ENCODE results near the gene RAB40C. TPM values are rescaled to one million over a fixed set of nuclear protein-coding genes. Genes with fewer than 3 reads are reported as not detected.

The RAB40C gene
- total RNA-seq, 5 donors from 2014 or later (not counting 1 experiment from before 2014, with no cell fraction given): 14.1 to 28.0 (median 24.4) TPM

DNA sequence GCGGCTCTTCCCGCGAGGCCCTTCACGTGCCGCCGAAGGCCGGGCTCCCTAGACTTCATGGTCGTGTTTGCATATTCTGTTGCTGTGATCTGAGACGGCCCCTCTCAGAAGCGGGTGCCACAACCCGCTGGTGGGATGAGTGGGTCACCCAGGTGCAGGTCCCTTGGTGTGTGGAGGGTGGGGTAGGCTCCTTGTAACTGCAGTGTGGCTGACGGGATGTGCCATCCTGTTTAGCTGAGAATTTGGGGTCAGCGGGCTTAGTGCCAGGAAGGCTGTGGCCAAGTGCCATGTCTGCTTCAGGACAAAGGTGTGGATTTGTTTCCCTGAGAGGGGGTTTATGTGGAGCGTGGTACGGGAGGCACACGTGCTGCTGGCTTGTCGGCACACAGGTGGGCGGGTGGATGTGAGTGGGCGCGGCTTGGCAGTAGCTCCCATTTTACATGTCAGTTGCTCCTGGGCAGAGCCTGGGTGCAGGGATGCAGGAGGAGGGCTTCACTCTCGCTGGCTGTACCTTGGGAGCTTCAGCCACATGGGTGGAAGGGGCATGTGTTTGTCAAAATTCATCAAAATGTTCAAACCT is 31.8 kb downstream of the RAB40C start:
- H3K9me3 ChIP-seq: no peaks in the 10 kb centered on the region
- Mint-ChIP-seq H3K27me3 (no peaks in the 10 kb centered on the region), H3K27ac (no peak overlapping the region), H3K9me3 (no peaks in the 10 kb centered on the region), H3K36me3 (no peaks in the 10 kb centered on the region), H3K4me1 (no peaks in the 10 kb centered on the region), H3K4me3 (no peak overlapping the region)
- H3K27ac ChIP-seq (ENCODE audit: low read length): no peak overlapping the region
- ATAC-seq (replicated peaks in 1 of 4) (no peak), DNase-seq (no peak)
- WGBS (ENCODE audit: insufficient coverage): 93% methylated on average over 20 of the region's 21 CpGs
- H3K27me3 ChIP-seq (replicated peaks in 1 of 2; ENCODE audit: control insufficient read depth in 2 of 2, extremely low read depth in 1 of 2, insufficient read depth in 2 of 2, low read length in 1 of 2): no peaks in the 10 kb centered on the region
- no peaks in the 10 kb centered on the region for H3K4me1 ChIP-seq (ENCODE audit: control insufficient read depth in 1 of 2, extremely low read depth in 1 of 2, insufficient read depth in 2 of 2, low read length in 2 of 2)
- POLR2A ChIA-PET: no interaction called here
- CTCF ChIA-PET: no interaction called here
- no peak overlapping the region for H3K4me3 ChIP-seq (ENCODE audit: control insufficient read depth in 1 of 2, extremely low read depth in 1 of 2, low read length in 1 of 2)
- peaks cover 11 to 22% of the 10 kb centered on the region in 2 donors for H3K36me3 ChIP-seq (ENCODE audit: control insufficient read depth in 2 of 2, extremely low read depth in 1 of 2, insufficient read depth in 1 of 2, low read length in 1 of 2)

DNA sequence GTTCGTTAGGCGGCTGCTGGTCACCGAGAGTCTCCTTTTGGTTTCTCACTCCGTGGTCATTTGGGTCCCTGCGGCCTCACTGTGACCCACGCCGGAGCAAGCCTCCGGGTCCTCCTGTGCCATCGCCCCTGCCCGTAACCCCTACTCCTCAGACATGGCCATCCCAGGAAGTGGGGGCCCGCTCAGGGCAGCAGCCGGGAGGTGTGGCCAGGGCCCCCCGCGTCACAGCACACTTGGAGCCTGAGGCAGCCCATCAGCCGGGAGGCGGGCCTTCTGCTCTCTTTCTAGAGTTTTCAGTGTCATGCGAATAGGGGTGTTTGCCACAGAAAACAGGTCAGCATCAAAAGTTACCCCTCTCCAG is 33.0 kb downstream of the RAB40C start:
- ChIA-PET CTCF (no interaction called here), POLR2A (no interaction called here)

DNA sequence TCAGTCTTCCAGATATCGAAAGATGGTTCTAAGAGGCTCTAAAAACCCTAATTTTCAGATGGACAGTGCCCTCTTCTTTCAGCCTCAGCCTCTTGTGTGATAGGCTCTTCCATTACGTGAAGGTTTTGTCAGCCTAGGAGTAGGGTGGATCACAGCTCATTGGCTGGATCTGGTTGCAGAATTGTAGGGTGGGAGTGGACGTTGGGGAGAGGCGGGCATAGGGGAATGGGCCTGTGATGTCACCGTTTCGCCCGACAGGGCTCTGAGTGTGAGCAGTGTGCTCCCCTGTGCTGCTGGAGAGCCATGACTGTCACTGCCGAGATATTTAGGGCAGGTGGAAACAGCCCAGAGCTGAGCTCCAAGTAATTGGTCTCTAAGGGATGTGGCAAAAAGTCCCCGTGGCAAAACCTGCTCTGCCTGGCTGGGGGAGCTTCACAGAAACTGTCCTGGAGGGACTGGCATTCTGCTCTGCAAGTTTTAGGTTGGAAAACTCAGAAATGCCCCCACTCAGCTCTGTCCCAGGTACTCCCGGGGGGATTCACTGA is 34.7 kb downstream of the RAB40C start:
- H3K27me3 ChIP-seq (replicated peaks in 1 of 2; ENCODE audit: control insufficient read depth in 2 of 2, extremely low read depth in 1 of 2, insufficient read depth in 2 of 2, low read length in 1 of 2): no peaks in the 10 kb centered on the region
- no peak overlapping the region for H3K27ac ChIP-seq (ENCODE audit: low read length)
- ATAC-seq (replicated peaks in 1 of 4) (no peak), DNase-seq (no peak)
- 95% methylated on average over 9 of the region's 10 CpGs for WGBS (ENCODE audit: insufficient coverage)
- no peaks in the 10 kb centered on the region for H3K9me3 ChIP-seq
- Mint-ChIP-seq H3K27me3 (no peaks in the 10 kb centered on the region), H3K4me1 (no peaks in the 10 kb centered on the region), H3K27ac (no peak overlapping the region), H3K36me3 (no peaks in the 10 kb centered on the region), H3K4me3 (no peak overlapping the region), H3K9me3 (no peaks in the 10 kb centered on the region)
- no peaks in the 10 kb centered on the region for H3K4me1 ChIP-seq (ENCODE audit: control insufficient read depth in 1 of 2, extremely low read depth in 1 of 2, insufficient read depth in 2 of 2, low read length in 2 of 2)
- no peak overlapping the region for H3K4me3 ChIP-seq (ENCODE audit: control insufficient read depth in 1 of 2, extremely low read depth in 1 of 2, low read length in 1 of 2)
- peaks cover 12 to 22% of the 10 kb centered on the region in 2 donors for H3K36me3 ChIP-seq (ENCODE audit: control insufficient read depth in 2 of 2, extremely low read depth in 1 of 2, insufficient read depth in 1 of 2, low read length in 1 of 2)
- ChIA-PET POLR2A (no interaction called here), CTCF (no interaction called here)

More for the DNA sequence above, 33.0 kb downstream of the RAB40C start:
- ATAC-seq (replicated peaks in 1 of 4): no peak
- H3K4me1 ChIP-seq (ENCODE audit: control insufficient read depth in 1 of 2, extremely low read depth in 1 of 2, insufficient read depth in 2 of 2, low read length in 2 of 2): no peaks in the 10 kb centered on the region
- DNase-seq: no peak
- no peak overlapping the region for H3K4me3 Mint-ChIP-seq
- peaks cover 12 to 22% of the 10 kb centered on the region in 2 donors for H3K36me3 ChIP-seq (ENCODE audit: control insufficient read depth in 2 of 2, extremely low read depth in 1 of 2, insufficient read depth in 1 of 2, low read length in 1 of 2)
- H3K4me3 ChIP-seq (ENCODE audit: control insufficient read depth in 1 of 2, extremely low read depth in 1 of 2, low read length in 1 of 2): no peak overlapping the region
- H3K9me3 Mint-ChIP-seq: no peaks in the 10 kb centered on the region
- H3K27me3 Mint-ChIP-seq: no peaks in the 10 kb centered on the region
- H3K27ac Mint-ChIP-seq: no peak overlapping the region
- H3K9me3 ChIP-seq: no peaks in the 10 kb centered on the region
- no peaks in the 10 kb centered on the region for H3K4me1 Mint-ChIP-seq
- no peaks in the 10 kb centered on the region for H3K27me3 ChIP-seq (replicated peaks in 1 of 2; ENCODE audit: control insufficient read depth in 2 of 2, extremely low read depth in 1 of 2, insufficient read depth in 2 of 2, low read length in 1 of 2)
- H3K36me3 Mint-ChIP-seq: no peaks in the 10 kb centered on the region
- 94% methylated on average over 15 of the region's 17 CpGs for WGBS (ENCODE audit: insufficient coverage)
- no peak overlapping the region for H3K27ac ChIP-seq (ENCODE audit: low read length)

DNA sequence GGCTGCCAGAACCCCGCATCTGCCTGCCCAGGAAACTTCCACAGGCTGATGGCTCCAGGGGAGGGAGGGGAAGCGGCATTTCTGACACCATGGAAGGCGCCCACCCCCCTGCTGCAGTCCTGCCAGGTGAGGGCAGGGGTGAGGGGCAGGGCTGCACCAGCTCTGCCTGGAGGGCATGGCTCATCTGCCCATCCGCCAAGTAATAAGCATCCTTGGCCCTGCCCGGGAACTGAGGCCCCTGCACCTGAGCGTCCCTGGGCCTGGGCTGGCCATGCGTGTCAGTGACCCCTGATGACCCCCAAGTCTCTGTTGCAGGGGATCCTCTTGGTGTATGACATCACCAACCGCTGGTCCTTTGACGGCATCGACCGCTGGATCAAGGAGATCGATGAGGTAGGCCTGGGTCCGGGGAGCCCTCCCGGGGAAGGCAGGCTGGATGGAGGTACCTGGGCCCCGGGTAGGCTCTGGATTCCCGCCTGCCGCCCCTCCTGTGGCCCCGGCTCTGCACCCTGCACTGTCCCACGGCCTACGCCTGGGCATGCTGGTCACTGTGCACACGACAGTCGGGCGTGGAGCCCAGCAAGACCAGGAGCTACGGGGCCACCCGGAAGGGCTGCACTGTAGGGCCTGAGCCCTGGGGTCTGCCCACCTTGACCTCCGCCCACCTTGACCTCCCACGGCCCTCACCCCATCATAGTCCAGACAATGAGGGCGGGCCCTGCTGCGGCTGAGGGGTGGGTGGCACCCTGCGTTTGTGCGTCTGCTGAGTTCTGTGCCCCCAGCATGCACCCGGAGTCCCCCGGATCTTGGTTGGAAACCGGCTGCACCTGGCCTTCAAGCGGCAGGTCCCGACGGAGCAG is 35.5 kb downstream of the RAB40C start:
- Histone ChIP-seq H3K27ac (ENCODE audit: low read length) (no peak overlapping the region), H3K4me1 (ENCODE audit: control insufficient read depth in 1 of 2, extremely low read depth in 1 of 2, insufficient read depth in 2 of 2, low read length in 2 of 2) (no peaks in the 10 kb centered on the region), H3K27me3 (replicated peaks in 1 of 2; ENCODE audit: control insufficient read depth in 2 of 2, extremely low read depth in 1 of 2, insufficient read depth in 2 of 2, low read length in 1 of 2) (no peaks in the 10 kb centered on the region), H3K36me3 (ENCODE audit: control insufficient read depth in 2 of 2, extremely low read depth in 1 of 2, insufficient read depth in 1 of 2, low read length in 1 of 2) (peaks cover 12 to 22% of the 10 kb centered on the region in 2 donors), H3K9me3 (no peaks in the 10 kb centered on the region), H3K4me3 (ENCODE audit: control insufficient read depth in 1 of 2, extremely low read depth in 1 of 2, low read length in 1 of 2) (no peak overlapping the region)
- Mint-ChIP-seq H3K4me1 (no peaks in the 10 kb centered on the region), H3K27me3 (no peaks in the 10 kb centered on the region), H3K4me3 (no peak overlapping the region), H3K36me3 (no peaks in the 10 kb centered on the region), H3K9me3 (no peaks in the 10 kb centered on the region), H3K27ac (no peak overlapping the region)
- ATAC-seq (replicated peaks in 1 of 4): no peak
- CTCF ChIA-PET: no interaction called here
- no peak for DNase-seq
- POLR2A ChIA-PET: no interaction called here
- whole genome bisulfite sequencing (ENCODE audit: insufficient coverage): 94% methylated on average over 33 of the region's 37 CpGs

DNA sequence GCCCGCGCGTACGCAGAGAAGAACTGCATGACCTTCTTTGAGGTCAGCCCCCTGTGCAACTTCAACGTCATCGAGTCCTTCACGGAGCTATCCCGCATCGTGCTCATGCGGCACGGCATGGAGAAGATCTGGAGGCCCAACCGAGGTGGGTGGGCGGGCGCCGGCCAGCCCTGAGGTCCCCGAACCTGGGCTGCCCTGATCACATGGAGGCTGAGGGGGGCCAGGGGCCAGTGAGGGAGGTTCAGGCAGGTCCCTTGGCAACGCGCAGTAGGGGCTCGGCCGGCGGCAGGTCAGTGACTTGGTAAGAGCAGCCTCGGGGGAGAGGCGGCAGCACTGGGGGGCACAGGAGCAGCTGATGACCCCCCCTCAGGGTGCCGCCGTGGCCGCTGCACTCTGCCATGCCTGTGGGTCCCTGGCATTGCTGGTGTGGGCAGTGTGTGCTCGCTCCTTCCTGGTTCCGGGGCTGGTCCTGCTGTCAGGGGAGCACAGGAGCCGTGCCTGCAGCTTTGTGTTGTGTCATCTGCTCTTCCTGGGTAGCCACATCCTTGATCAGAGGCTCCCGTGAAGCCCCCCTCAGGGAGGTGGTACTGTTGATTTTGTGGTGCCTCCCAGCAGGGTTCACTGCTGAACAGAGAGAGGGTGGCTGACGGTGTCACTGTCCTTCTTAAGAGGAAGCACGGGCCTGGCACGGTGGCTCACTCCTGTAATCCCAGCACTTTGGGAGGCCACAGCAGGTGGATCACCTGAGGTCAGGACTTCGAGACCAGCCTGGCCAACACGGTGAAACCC is 36.3 kb downstream of the RAB40C start:
- H3K9me3 ChIP-seq: no peaks in the 10 kb centered on the region
- ATAC-seq (replicated peaks in 1 of 4): no peak
- H3K27me3 ChIP-seq (replicated peaks in 1 of 2; ENCODE audit: control insufficient read depth in 2 of 2, extremely low read depth in 1 of 2, insufficient read depth in 2 of 2, low read length in 1 of 2): no peaks in the 10 kb centered on the region
- Mint-ChIP-seq H3K4me3 (no peak overlapping the region), H3K36me3 (no peaks in the 10 kb centered on the region), H3K4me1 (no peaks in the 10 kb centered on the region), H3K9me3 (no peaks in the 10 kb centered on the region), H3K27me3 (no peaks in the 10 kb centered on the region), H3K27ac (no peak overlapping the region)
- H3K4me1 ChIP-seq (ENCODE audit: control insufficient read depth in 1 of 2, extremely low read depth in 1 of 2, insufficient read depth in 2 of 2, low read length in 2 of 2): peaks cover 0 to 4% of the 10 kb centered on the region in 2 experiments
- H3K36me3 ChIP-seq (ENCODE audit: control insufficient read depth in 2 of 2, extremely low read depth in 1 of 2, insufficient read depth in 1 of 2, low read length in 1 of 2): peaks cover 12 to 22% of the 10 kb centered on the region in 2 donors
- no peak overlapping the region for H3K27ac ChIP-seq (ENCODE audit: low read length)
- DNase-seq: no peak
- WGBS (ENCODE audit: insufficient coverage): 97% methylated on average over 31 of the region's 35 CpGs
- no peak overlapping the region for H3K4me3 ChIP-seq (ENCODE audit: control insufficient read depth in 1 of 2, extremely low read depth in 1 of 2, low read length in 1 of 2)
- ChIA-PET CTCF (no interaction called here), POLR2A (no interaction called here)

DNA sequence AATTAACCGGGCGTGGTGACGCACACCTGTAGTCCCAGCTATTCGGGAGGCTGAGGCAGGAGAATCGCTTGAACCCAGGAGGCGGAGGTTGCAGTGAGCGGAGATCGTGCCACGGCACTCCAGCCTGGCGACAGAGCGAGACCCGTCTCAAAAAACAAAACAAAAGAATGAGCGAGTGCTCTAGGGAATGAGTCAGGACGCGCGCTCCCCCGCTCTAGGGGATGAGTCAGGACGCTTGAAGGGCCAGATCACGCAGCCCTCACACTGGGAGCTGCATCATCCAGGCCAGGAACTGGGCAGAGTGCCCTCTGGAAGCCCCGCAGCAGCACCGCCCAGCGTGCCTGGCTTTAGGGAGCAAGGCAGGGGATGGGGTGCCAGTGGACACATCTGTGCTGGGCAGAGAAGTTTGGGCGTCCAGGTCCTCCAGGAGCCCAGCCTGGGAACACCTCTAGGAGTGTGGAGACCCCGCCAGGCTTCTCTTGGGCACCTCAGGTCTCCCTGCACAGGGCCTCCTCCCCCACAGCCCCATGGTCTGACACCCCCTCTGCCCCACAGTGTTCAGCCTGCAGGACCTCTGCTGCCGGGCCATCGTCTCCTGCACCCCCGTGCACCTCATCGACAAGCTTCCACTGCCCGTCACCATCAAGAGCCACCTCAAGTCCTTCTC is 37.1 kb downstream of the RAB40C start:
- Mint-ChIP-seq H3K27me3 (no peaks in the 10 kb centered on the region), H3K36me3 (no peaks in the 10 kb centered on the region), H3K4me3 (no peak overlapping the region), H3K27ac (no peak overlapping the region), H3K4me1 (no peaks in the 10 kb centered on the region), H3K9me3 (no peaks in the 10 kb centered on the region)
- POLR2A ChIA-PET: no interaction called here
- Histone ChIP-seq H3K27me3 (replicated peaks in 1 of 2; ENCODE audit: control insufficient read depth in 2 of 2, extremely low read depth in 1 of 2, insufficient read depth in 2 of 2, low read length in 1 of 2) (no peaks in the 10 kb centered on the region), H3K36me3 (ENCODE audit: control insufficient read depth in 2 of 2, extremely low read depth in 1 of 2, insufficient read depth in 1 of 2, low read length in 1 of 2) (peaks cover 12 to 18% of the 10 kb centered on the region in 2 donors), H3K4me3 (ENCODE audit: control insufficient read depth in 1 of 2, extremely low read depth in 1 of 2, low read length in 1 of 2) (no peak overlapping the region), H3K9me3 (no peaks in the 10 kb centered on the region), H3K4me1 (ENCODE audit: control insufficient read depth in 1 of 2, extremely low read depth in 1 of 2, insufficient read depth in 2 of 2, low read length in 2 of 2) (peaks cover 0 to 5% of the 10 kb centered on the region in 2 experiments), H3K27ac (ENCODE audit: low read length) (no peak overlapping the region)
- 96% methylated on average over 26 of the region's 29 CpGs for WGBS (ENCODE audit: insufficient coverage)
- DNase-seq: no peak
- no peak for ATAC-seq (replicated peaks in 1 of 4)
- CTCF ChIA-PET: no interaction called here
